Activated CD8-positive, alpha-beta memory T cell treated with anti-CD3 and anti-CD28 coated beads, Interleukin-2, amount 50 U/mL, for 1 hour (primary cell): ENCODE measurements around the gene SULT1A4.
"Not testable (repeated sequence)": the region's sequence is repeated elsewhere in the genome, so short reads cannot be mapped to it uniquely, and the experiment has no call there.

Source experiments
- DNase-seq: peaks from one replicate; pipeline ENCODE4 v3.0.0-alpha.2; 2020; ENCODE audit errors: extremely low read depth

Gene SULT1A4

GRCh38 chr16:29459706-29460646, at the start of gene SULT1A4:
Gene SULT1A4, plus strand, starts transcription at chr16:29459913. Its CDS starts 1,473 bp downstream, at chr16:29461386.
- DNase-seq = not testable (repeated sequence)

- DNase-seq = not testable (repeated sequence)
Measured at GRCh38 chr16:29423587-29423986, 36.1 kb upstream of the SULT1A4 start.

- DNase-seq = not testable (repeated sequence)
Measured at GRCh38 chr16:29425390-29425789, 34.3 kb upstream of the SULT1A4 start.

DNA sequence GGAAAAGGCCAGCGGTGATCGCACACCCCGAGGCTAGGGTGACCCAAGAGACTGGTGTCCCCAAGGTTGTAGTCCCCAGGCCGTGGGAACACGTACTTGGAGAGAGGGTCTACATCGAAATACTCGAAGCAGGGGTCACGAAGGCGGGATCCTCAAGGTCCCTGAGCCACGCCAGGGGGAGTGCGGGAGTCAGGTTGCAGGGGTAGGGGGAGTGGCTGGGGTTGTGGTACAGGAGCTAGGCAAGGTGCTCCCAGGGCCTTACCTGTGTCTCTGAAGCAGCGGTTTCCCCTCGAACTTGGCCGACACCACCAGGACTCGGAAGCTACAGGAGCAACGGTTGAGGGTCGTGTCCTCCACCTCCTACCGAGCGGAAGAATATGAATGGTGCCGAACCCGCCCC, 6.0 kb upstream of the SULT1A4 start:
- not testable (repeated sequence) for DNase-seq

GRCh38 chr16:29454269-29454668, 5.4 kb upstream of the SULT1A4 start, which contains the start of the genes BOLA2 and SLX1B:
Gene BOLA2, minus strand, starts transcription at chr16:29454351. Its CDS starts 98 bp downstream, at chr16:29454253.
Gene SLX1B, plus strand, starts transcription at chr16:29454533.
- not testable (repeated sequence) for DNase-seq

GRCh38 chr16:29454828-29455227, 4.9 kb upstream of the SULT1A4 start:
- DNase-seq = not testable (repeated sequence)

DNA sequence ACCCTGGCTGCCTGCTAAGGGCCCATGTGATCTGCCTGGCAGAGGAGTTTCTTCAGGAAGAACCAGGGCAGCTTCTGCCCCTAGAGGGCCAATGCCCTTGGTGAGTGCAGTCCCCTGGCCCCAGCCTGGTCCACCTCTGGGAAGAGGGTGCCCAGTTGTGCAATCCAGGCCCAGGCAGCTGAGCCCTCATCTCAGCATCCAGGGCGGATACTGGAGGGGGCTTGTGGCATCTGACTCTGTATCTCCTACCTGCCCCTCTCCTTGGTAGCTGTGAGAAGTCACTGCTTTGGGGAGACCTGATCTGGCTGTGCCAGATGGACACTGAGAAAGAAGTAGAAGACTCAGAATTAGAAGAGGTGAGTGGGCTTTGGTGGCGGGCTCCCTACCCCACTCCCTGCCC, 2.1 kb upstream of the SULT1A4 start:
- DNase-seq = not testable (repeated sequence)

DNA sequence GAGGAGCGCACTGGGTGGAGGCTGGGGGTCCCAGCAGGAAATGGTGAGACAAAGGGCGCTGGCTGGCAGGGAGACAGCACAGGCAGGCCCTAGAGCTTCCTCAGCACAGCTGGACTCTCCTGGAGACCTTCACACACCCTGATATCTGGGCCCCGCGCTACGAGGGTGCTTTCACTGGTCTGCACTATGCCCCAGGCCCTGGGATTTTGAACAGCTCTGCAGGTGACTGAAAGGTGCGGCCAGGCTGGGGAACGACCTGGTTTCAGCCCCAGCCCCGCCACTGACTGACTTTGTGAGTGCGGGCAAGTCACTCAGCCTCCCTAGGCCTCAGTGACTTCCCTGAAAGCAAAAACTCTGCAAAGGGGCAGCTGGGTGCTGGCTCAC, 926 bp downstream of the SULT1A4 start:
- DNase-seq = not testable (repeated sequence)

GRCh38 chr16:29465985-29466824, 6.5 kb downstream of the SULT1A4 start:
- DNase-seq = not testable (repeated sequence)

GRCh38 chr16:29466904-29467303, 7.2 kb downstream of the SULT1A4 start:
- DNase-seq = not testable (repeated sequence)

DNA sequence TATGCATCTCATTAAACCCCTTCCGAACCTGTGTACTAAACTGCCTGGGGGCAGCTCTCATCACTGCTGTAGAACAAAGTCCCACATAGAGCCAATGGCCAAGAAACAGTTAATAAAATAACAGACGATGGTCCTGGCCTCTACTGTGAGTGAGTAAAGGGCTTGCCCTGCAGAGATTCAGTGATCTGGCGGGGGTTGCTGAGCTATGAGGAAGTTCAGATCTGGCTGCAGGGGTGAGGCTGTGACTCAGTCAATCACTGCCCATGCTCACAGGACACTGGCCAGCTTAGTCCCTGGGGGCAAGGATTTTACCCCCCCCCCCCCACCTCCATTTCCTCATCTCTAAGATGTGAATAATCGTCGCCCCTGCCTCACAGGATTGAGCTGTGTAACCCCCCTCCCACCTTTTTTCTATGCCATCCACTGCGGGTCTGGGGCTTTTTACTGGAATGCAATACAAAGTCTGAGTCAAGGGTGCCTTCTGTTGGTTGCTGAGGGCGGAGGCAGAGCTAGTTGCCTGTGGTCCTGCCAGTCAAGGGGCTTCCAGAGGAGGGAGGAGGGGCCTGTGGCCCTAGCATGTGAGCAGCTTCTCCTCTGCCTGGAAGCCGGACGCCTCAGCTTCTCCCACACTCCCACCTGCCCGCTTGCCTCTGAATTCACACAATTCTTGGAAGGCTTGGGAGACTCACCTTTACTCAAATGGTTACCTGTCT, 8.1 kb downstream of the SULT1A4 start:
- not testable (repeated sequence) for DNase-seq

DNA sequence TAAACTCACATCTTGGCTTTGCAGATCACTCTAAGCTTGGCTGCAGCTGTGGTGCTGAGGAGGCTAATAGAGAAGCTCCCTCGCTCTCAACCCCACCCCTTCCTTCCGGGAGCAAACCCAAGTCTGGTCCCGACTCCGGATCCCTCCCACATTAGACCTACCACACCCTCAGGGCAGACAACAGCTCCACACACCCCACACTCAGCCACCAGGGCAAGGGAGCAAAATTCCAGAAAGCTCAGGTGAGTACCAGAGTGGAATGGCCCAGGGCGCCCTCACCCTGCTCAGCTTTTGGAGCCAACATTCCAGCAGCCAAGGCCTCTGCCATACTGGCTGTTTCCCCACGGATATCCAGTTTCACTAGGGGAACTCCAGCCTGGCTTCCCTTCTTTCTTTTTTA, 9.9 kb downstream of the SULT1A4 start:
- DNase-seq = not testable (repeated sequence)

DNA sequence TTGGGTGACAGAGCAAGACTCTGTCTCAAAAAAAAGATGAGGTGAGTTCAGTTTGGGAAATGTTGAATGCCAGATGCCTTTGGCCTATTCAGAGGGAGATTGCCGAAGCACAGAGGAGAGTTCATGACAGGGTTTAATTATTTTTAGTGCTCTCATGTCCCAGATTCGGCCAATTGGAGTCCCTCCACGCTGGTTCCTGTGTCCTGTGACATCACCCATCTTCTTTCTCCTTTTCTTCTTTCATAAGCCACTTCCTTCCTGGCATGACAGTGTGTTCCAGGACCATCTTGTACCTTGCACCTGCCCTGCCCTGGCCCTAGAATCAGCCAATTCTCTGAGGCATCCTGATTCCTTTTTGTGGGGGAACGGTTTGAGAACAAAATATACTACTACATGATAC, 12.4 kb downstream of the SULT1A4 start:
- DNase-seq = not testable (repeated sequence)

GRCh38 chr16:29482276-29482675, 22.6 kb downstream of the SULT1A4 start:
- DNase-seq = not testable (repeated sequence)

DNA sequence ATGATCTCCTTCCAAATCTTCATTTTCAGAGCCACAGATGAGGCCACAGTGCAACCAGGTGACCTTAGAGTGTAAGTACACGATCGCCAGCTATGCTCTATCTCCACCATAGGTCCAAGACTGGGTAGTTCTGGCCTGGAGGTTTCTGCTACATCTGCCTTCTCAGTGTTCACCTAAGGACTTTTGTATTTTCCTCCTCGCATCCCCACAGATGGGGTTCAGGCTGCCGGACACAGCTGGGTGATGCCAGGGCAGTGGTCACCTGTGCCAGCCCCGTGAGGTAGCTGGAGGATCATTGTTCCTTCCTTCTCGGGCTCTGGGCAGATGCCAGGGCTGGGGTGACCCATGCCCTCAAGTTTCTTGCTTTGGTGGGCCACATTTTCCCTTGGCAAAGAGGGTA, 46.6 kb downstream of the SULT1A4 start, which contains the start of gene NPIPB12:
NPIPB12 (minus strand) TSS at position 101 of the 400 bp plus-strand sequence.
- not testable (repeated sequence) for DNase-seq
